ENCODE results near the gene RIPK3.
"Not testable (repeated sequence)": the region's sequence is repeated elsewhere in the genome, so short reads cannot be mapped to it uniquely, and the experiment has no call there.

The RIPK3 gene

DNA sequence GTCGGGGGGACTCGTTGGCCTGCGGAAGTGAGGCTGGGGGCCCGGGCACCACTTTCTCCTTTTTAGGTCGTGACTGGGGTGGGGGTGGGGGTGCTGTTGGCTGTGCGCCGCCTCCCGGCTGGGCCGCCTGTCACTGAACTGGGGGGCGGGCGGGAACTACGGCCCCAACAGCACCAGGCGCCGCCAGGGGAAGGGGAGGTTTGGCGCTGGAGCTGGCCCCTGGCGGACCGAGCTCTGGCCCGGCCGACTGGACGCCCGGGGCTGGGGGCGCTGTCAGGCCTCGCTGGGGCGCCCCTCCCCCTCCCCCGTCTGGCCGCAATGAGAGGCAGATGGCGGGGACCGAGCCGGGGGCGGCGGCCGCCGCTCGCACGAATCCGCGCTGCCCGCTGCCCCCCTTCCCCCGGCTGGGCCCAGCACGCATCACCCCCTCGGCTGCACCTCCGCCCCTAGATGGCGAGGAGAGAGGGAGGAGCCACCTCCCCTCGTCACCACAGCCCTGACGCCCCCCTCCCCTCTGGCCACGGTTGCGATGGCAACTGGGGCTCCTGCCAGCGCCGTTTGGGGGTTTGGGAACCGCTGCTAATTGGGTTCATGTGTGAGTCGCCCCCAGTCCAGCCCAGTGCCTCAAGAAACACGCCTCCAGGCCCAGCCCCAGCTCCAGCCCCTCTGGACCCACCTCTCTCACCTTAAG is 28.9 kb upstream of the RIPK3 start:
- no peak for DNase-seq

DNA sequence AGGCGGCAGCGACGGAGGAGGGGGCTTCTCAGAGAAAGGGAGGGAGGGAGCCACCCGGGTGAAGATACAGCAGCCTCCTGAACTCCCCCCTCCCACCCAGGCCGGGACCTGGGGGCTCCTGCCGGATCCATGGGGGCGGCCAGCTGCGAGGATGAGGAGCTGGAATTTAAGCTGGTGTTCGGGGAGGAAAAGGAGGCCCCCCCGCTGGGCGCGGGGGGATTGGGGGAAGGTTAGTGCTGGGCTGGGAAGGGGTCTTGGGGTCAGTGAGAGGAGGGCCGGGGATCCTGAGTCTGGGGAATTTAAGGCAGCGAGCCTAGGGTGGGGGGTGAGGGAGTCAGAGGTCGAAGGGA is 28.4 kb upstream of the RIPK3 start:
- DNase-seq, result no peak

DNA sequence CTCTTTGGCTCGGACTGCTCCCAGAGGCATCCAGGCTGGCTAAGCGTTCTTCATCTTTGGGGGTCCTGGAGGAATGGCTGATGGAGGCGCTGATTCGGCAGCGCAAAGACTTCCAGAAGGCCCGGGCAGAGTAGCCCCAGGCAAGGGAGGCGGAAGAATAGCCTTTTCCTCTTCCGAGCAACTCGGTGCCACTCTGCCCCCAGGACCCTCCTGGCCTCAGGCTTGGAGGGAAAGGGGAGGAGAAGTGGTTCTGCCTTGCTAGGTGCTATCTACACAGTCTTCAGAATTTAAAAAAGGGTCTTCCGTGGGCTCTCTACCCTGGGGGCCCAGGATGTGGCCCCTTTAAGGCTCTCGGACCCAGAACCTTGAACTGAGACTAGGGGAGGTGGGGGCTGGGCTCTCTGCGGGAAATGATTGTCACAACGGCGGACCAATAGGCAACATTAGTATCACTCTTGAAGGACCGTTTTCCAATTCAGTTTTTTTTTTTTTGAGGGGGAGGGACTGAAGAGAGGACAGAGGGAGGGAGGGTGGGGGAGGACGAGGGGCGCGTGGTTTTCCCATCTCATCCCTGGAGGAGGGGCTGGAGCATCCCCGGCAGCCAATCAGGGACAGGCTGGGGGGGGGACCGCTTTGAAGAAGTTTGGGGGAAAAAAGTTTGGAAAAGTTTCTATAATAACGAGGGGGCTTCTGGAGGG is 27.9 kb upstream of the RIPK3 start, which contains the start of gene NFATC4:
TSS of gene NFATC4 (plus strand) at position 671 of the 698 bp plus-strand sequence. CDS start 157 bp downstream, outside the sequence.
- no peak for DNase-seq

GRCh38 chr14:24366721-24367513 is 27.1 kb upstream of the RIPK3 start:
- DNase-seq, result peak; percentile 57

- no peak for DNase-seq
Observed at GRCh38 chr14:24366413-24366720, 26.6 kb upstream of the RIPK3 start.

- DNase-seq, result peak; percentile 8
Observed at GRCh38 chr14:24365600-24366412, 26.0 kb upstream of the RIPK3 start.

- no peak for DNase-seq
Observed at GRCh38 chr14:24364841-24365240, 25.1 kb upstream of the RIPK3 start.

DNA sequence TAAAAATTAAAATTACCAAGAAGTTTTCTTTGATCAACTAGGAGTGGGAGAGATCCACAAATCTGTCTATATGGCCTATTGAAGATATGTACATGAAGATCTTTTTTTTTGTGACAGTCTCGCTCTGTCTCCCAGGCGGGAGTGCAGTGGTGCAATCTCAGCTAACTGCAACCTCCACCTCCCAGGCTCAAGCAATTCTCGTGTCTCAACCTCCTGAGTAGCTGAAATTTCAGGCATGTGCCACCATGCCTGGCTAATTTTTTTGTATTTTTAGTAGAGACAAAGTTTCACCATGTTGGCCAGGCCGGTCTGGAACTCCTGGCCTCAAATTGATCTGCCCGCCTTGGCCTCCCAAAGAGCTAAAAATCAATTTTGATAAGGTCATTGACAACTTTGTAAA is 23.6 kb upstream of the RIPK3 start:
- DNase-seq, result no peak

- no peak for DNase-seq
Observed at GRCh38 chr14:24362241-24362960, 22.6 kb upstream of the RIPK3 start.

GRCh38 chr14:24361326-24361725 is 21.5 kb upstream of the RIPK3 start:
- DNase-seq, result no peak

DNA sequence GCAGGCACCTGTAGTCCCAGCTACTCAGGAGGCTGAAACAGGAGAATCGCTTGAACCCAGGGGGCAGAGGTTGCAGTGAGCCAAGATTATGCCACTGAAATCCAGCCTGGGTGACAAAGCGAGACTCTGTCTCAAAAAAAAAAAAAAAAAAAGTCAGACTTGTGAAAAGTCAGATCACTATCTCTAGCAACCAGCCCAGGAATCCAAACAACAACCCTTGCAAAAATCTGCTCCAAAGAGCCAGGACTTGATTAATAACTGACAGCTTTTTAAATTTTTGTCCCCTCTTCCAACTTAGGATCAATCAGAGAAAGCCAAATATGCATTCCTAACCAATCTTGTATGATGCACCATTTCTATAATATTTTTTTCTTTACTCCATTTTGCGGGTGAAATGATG is 20.5 kb upstream of the RIPK3 start:
- DNase-seq, result no peak

- no peak for DNase-seq
Observed at GRCh38 chr14:24356208-24356607, 16.4 kb upstream of the RIPK3 start.

DNA sequence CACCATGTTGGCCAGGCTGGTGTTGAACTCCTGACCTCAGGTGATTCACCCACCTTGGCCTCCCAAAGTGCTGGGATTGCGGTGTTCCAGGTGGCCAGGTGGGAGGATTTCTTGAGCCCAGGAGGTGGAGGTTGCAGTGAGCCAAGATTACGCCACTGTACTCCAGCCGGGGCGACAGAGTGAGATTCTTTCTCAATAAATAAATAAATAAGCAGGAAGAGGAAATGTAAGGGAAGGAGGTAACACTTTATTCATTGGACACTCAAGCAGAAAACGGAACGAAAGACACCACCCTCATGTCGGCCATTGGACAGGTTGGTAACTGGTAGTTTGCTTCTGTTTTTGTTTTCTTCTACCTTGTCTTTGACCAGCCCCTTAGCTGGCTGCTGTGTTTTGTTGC is 15.2 kb upstream of the RIPK3 start:
- no peak for DNase-seq

DNA sequence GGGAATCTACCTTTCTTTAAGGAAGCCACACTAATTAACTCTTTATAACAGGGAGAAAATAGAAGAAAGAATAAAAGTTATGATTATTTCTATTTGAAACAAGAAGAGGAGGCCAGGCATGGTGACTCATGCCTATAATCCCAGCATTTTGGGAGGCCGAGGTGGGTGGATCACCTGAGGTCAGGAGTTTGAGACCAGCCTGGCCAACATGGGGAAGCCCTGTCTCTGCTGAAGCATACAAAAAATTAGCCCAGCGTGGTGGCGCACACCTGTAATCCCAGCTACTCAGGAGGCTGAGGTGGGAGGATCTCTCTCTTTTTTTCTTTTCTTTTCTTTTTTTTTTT is 14.7 kb upstream of the RIPK3 start:
- not testable (repeated sequence) for DNase-seq

DNA sequence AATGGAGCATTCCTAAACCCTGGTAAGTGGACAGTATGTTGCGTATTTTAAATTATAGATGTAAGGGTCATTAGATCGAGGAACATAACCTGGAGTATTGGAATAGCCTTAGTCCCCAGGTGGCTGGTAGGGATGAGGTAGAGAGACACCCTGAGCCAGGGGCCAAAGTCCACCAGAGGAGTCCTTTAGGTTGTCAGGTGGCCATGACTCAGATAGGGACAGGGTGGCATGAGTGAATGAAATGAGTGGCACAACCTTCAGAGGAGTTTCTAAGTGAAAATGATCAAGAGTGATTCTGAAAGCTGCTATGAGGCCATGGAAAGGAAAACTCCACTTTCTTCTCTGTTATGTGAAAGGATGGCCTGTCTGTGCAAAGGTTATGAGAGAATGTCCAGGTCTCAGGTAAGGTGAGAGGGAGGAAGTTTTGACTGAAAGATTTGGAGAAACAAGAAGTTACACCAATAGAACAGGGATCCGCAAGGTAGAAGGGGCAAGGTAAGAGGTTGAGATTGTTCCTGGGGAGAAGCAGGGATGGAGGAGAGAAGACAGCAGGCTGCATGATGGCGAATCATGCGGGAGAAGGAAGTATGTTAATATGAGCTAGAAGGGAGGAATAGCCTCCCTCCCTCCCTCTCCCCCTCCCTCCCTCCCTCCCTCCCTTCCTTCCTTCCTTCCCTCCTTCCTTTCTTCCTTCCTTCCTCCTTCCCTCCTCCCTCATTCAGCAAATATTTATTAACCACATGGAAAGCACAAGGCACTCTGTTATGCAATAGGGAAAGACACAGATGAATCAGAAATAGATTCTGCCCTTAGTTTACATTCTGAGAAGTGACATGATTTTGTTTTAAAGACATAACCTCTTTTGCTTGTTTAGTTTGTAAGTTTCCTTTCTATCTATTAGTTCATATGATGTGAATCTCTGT is 14.0 kb upstream of the RIPK3 start:
- DNase-seq, result no peak

GRCh38 chr14:24351517-24351916 is 11.7 kb upstream of the RIPK3 start:
- DNase-seq, result no peak

GRCh38 chr14:24349742-24350141 is 10.0 kb upstream of the RIPK3 start:
- DNase-seq, result no peak

- no peak for DNase-seq
Observed at GRCh38 chr14:24348186-24348585, 8.4 kb upstream of the RIPK3 start.

GRCh38 chr14:24347134-24347533 is 7.3 kb upstream of the RIPK3 start:
- no peak for DNase-seq

DNA sequence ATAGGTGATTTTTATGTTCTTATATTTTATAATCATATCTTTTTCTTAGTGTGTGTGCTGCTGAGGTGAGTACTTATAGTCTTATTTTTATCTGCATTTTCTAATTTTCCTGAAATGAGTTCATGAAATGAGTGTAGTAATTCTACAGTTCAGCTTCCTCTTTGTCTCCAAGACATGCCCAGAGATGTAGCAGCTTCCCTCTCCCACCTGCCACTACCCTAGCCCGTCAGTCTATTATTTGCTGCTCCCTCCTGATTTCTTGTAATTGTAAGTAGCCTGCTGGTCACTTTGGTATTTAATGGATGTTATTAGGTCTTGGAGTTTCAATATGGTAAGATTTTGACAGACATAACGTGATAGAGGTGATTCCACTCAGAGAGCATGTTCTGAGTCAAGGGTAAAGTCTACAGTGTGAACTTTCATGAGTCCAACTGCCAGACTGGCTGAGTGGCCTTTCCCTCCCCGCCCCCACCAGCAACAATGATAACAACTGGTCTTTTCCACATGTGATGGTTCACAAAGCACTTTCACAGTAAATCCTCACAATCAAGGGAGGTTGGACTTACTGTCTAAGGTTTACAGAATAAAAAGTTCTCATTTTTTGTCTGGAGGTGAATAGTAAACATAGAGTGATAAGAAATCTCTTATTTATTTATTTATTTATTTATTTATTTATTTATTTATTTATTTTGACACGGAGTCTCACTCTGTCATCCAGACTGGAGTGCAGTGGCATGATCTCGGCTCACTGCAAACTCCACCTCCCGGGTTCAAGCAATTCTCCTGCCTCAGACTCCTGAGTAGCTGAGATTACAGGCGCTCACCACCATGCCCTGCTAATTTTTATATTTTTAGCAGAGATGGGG is 4.2 kb upstream of the RIPK3 start:
- no peak for DNase-seq
